DOHH2 (cell line): ENCODE measurements around the gene CEBPZ.

Source experiments
- H3F3A ChIP-seq: fragments of 200-600 bp; sonication (generic), shearing (Covaris generic); 2 replicates; pipeline ENCODE4 v1.6.0; 2016; ENCODE audit warnings: antibody characterized with exemption, mild to moderate bottlenecking; ENCODE audit not compliant: control insufficient read depth, insufficient read depth
- H3K27ac ChIP-seq: fragments of 200-600 bp; sonication (generic); 2 replicates; pipeline ENCODE4 v1.5.1; 2014; ENCODE audit warnings: low read depth, mild to moderate bottlenecking, low read length, moderate library complexity
- H3K27me3 ChIP-seq: fragments of 200-600 bp; sonication (generic); 2 replicates; pipeline ENCODE4 v1.6.1; 2014; ENCODE audit warnings: mild to moderate bottlenecking, low read length, mixed read lengths; ENCODE audit not compliant: control insufficient read depth
- H3K36me3 ChIP-seq: fragments of 200-600 bp; sonication (generic); 2 replicates; pipeline ENCODE4 v1.6.1; 2014; ENCODE audit warnings: mild to moderate bottlenecking, low read length, moderate library complexity, mixed read lengths; ENCODE audit not compliant: control insufficient read depth
- H3K4me1 ChIP-seq: fragments of 200-600 bp; sonication (generic); 2 replicates; pipeline ENCODE4 v1.6.1; 2014; ENCODE audit warnings: mild to moderate bottlenecking, low read length, mixed read lengths; ENCODE audit not compliant: control insufficient read depth
- H3K4me2 ChIP-seq: fragments of 200-600 bp; sonication (generic); 2 replicates; pipeline ENCODE4 v1.6.0; 2014; ENCODE audit warnings: mild to moderate bottlenecking, low read length, moderate library complexity
- H3K4me3 ChIP-seq: fragments of 200-600 bp; sonication (generic); 2 replicates; pipeline ENCODE4 v1.5.1; 2014; ENCODE audit warnings: mild to moderate bottlenecking, low read length, mixed read lengths
- H3K79me2 ChIP-seq: fragments of 200-600 bp; sonication (generic); 2 replicates; pipeline ENCODE4 v1.6.1; 2014; ENCODE audit warnings: mild to moderate bottlenecking, low read length, mixed read lengths; ENCODE audit not compliant: control insufficient read depth
- H3K9me2 ChIP-seq: fragments of 200-600 bp; sonication (generic); replicated peaks from 2 replicates; pipeline ENCODE4 v1.6.1; 2014; ENCODE audit warnings: mild to moderate bottlenecking, low read length, mixed read lengths; ENCODE audit not compliant: control insufficient read depth
- H3K9me3 ChIP-seq: fragments of 200-600 bp; sonication (generic); 2 replicates; pipeline ENCODE4 v1.6.1; 2014; ENCODE audit warnings: antibody characterized with exemption, low read length, mixed read lengths; ENCODE audit not compliant: control insufficient read depth, insufficient read depth
- H4K20me1 ChIP-seq: fragments of 200-600 bp; sonication (generic); 2 replicates; pipeline ENCODE4 v1.6.0; 2014; ENCODE audit warnings: low read depth, mild to moderate bottlenecking, antibody characterized with exemption, low read length, moderate library complexity; ENCODE audit not compliant: control insufficient read depth, insufficient read depth
- CTCF ChIP-seq: fragments of 200-600 bp; sonication (generic); IDR thresholded peaks from one replicate; pipeline ENCODE4 v1.5.1; 2014; ENCODE audit warnings: antibody characterized with exemption, mild to moderate bottlenecking, low read depth, low read length; ENCODE audit not compliant: poor library complexity, severe bottlenecking
- EZH2phosphoT487 ChIP-seq: fragments of 200-600 bp; sonication (generic); IDR thresholded peaks from 2 replicates; pipeline ENCODE4 v1.6.1; 2017; ENCODE audit warnings: borderline replicate concordance, mild to moderate bottlenecking, antibody characterized with exemption, low read length, moderate library complexity, mixed read lengths

CEBPZ gene

GRCh38 chr2:37231241-37232130, at the start of gene CEBPZ, which contains the start of gene NDUFAF7:
Gene CEBPZ, minus strand, starts transcription at chr2:37231596. Its CDS starts 29 bp downstream, at chr2:37231567.
Gene NDUFAF7, plus strand, starts transcription at chr2:37231658. Its CDS starts 48 bp downstream, at chr2:37231706.
- peak; percentile 22 for TF ChIP-seq CTCF
- no peak for TF ChIP-seq EZH2phosphoT487
- Histone ChIP-seq H3K4me1 (peaks cover 45% of the 10 kb centered on the region), H3K36me3 (peaks cover 56% of the 10 kb centered on the region), H3K4me2 (peak within 1 kb of the TSS; percentile 94), H3K27ac (peak within 1 kb of the TSS; percentile 45), H3F3A (no peaks in the 10 kb centered on the region; the same call in 1 of the 2 replicates), H3K27me3 (no peaks in the 10 kb centered on the region), H3K79me2 (peaks cover 92% of the 10 kb centered on the region), H3K4me3 (peak within 1 kb of the TSS; percentile 92), H3K9me2 (no peaks in the 10 kb centered on the region), H4K20me1 (peaks cover 29% of the 10 kb centered on the region), H3K9me3 (no peaks in the 10 kb centered on the region)

GRCh38 chr2:37276291-37276690, 44.9 kb upstream of the CEBPZ start:
- peaks cover 86% of the 10 kb centered on the region for H3K36me3 ChIP-seq
- H3K9me2 ChIP-seq = no peaks in the 10 kb centered on the region
- H3K27me3 ChIP-seq = no peaks in the 10 kb centered on the region
- no peaks in the 10 kb centered on the region for H3F3A ChIP-seq
- no peaks in the 10 kb centered on the region for H4K20me1 ChIP-seq
- H3K79me2 ChIP-seq = no peaks in the 10 kb centered on the region
- H3K27ac ChIP-seq = no peak overlapping the region
- no peak overlapping the region for H3K4me2 ChIP-seq
- no peak overlapping the region for H3K4me3 ChIP-seq
- TF ChIP-seq EZH2phosphoT487 (no peak), CTCF (no peak)
- H3K9me3 ChIP-seq = no peaks in the 10 kb centered on the region
- no peaks in the 10 kb centered on the region for H3K4me1 ChIP-seq

- H3K36me3 ChIP-seq = peaks cover 87% of the 10 kb centered on the region
Measured at GRCh38 chr2:37274359-37274965, 43.1 kb upstream of the CEBPZ start.

More at GRCh38 chr2:37274359-37274965, 43.1 kb upstream of the CEBPZ start:
- Histone ChIP-seq H3K27ac (no peak overlapping the region), H3K4me1 (no peaks in the 10 kb centered on the region), H3K27me3 (no peaks in the 10 kb centered on the region), H3F3A (no peaks in the 10 kb centered on the region), H4K20me1 (no peaks in the 10 kb centered on the region), H3K4me3 (no peak overlapping the region), H3K9me2 (no peaks in the 10 kb centered on the region), H3K9me3 (no peaks in the 10 kb centered on the region), H3K4me2 (no peak overlapping the region), H3K79me2 (no peaks in the 10 kb centered on the region)
- TF ChIP-seq EZH2phosphoT487 = no peak
- no peak for TF ChIP-seq CTCF
